Measurements from ENCODE around the gene MCF2L2. TPM values are rescaled to one million over a fixed set of nuclear protein-coding genes. Genes with fewer than 3 reads are reported as not detected.

The MCF2L2 gene
- total RNA-seq, 6 experiments from 2014 or later = 0.14 TPM; not detected in 5

DNA sequence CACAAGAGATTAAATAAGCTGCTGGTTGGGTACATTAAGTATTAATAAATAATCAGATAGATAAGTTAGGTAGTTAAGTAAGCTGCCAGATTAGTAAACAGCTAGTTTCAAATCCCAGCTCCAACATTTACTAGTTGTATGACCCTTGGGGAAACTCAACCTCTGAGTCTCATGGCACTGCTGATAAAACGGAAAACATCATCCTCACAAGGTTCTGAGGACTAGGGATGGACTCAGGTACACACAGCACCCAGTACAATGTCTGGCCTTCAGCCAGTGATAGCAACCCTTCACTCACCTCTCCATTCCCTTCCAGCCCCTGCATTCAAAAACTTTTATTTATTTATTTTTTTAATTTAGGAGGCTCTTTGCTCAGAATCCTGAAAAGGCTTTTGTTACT, 143.1 kb downstream of the MCF2L2 start:
- TF ChIP-seq, protein P1, sequence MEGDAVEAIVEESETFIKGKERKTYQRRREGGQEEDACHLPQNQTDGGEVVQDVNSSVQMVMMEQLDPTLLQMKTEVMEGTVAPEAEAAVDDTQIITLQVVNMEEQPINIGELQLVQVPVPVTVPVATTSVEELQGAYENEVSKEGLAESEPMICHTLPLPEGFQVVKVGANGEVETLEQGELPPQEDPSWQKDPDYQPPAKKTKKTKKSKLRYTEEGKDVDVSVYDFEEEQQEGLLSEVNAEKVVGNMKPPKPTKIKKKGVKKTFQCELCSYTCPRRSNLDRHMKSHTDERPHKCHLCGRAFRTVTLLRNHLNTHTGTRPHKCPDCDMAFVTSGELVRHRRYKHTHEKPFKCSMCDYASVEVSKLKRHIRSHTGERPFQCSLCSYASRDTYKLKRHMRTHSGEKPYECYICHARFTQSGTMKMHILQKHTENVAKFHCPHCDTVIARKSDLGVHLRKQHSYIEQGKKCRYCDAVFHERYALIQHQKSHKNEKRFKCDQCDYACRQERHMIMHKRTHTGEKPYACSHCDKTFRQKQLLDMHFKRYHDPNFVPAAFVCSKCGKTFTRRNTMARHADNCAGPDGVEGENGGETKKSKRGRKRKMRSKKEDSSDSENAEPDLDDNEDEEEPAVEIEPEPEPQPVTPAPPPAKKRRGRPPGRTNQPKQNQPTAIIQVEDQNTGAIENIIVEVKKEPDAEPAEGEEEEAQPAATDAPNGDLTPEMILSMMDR (IDR thresholded peaks at IDR 0.05) = no peak
- DNase-seq = no peak
- Mint-ChIP-seq H3K36me3 (ENCODE audit: low read depth) (no peaks in the 10 kb centered on the region), H3K9me3 (no peaks in the 10 kb centered on the region), H3K27ac (peak overlapping the region; percentile 60; the same call in 1 of the 2 replicates), H3K4me3 (peak overlapping the region; percentile 57), H3K4me1 (ENCODE audit: low read depth) (peaks cover 26% of the 10 kb centered on the region), H3K27me3 (ENCODE audit: insufficient read depth) (peaks cover 9% of the 10 kb centered on the region)

- peaks cover 26% of the 10 kb centered on the region for H3K4me1 Mint-ChIP-seq (ENCODE audit: low read depth)
- H3K9me3 Mint-ChIP-seq = no peaks in the 10 kb centered on the region
- H3K27me3 Mint-ChIP-seq (ENCODE audit: insufficient read depth) = peaks cover 12% of the 10 kb centered on the region
- H3K36me3 Mint-ChIP-seq (ENCODE audit: low read depth) = no peaks in the 10 kb centered on the region
- TF ChIP-seq, protein P1 (IDR thresholded peaks at IDR 0.05) = no peak
- no peak overlapping the region for H3K4me3 Mint-ChIP-seq
- no peak for DNase-seq
- H3K27ac Mint-ChIP-seq = no peak overlapping the region
Measured at GRCh38 chr3:183284570-183284969, 143.8 kb downstream of the MCF2L2 start.

- H3K4me1 Mint-ChIP-seq (ENCODE audit: low read depth) = peaks cover 26% of the 10 kb centered on the region
- peaks cover 15% of the 10 kb centered on the region for H3K27me3 Mint-ChIP-seq (ENCODE audit: insufficient read depth)
- TF ChIP-seq, protein P1 (IDR thresholded peaks at IDR 0.05) = no peak
- DNase-seq = no peak
- H3K27ac Mint-ChIP-seq = no peak overlapping the region
- H3K4me3 Mint-ChIP-seq = no peak overlapping the region
- H3K36me3 Mint-ChIP-seq (ENCODE audit: low read depth) = no peaks in the 10 kb centered on the region
- H3K9me3 Mint-ChIP-seq = no peaks in the 10 kb centered on the region
Measured at GRCh38 chr3:183283886-183284285, 144.5 kb downstream of the MCF2L2 start.

DNA sequence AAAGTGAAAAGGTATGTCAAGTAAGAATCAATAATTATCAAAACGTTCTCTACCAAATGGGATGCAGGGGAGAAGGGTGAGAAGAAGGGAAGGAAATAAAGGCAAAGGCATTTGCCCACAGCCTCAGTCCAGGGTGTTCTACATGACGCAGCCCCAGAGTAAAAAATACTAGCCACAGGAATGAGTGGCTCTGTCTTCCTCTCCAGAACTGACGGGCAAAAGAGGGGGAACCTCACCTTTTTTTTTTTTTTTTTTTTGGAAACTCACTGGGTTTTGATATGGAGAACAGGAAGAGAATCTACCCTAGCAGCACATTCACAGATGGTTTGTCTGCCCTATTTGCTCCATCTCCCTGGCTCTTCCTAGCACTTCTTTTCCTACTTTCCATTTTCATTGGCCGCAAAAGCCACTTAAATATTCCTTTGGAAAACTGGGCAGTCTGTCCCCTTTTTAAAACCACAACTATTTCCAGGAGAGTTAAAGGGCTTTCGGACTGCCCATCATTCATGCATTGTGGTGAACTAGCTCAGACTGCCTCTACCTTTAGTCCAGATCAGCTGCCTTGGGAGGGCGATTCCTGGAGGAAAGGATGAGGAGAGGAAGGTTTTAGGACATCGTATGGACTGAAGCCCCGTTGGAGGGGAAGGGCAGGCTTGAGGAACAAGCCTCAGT, 147.2 kb downstream of the MCF2L2 start:
- Mint-ChIP-seq H3K4me1 (ENCODE audit: low read depth) (peaks cover 13% of the 10 kb centered on the region), H3K4me3 (no peak overlapping the region), H3K36me3 (ENCODE audit: low read depth) (no peaks in the 10 kb centered on the region), H3K27me3 (ENCODE audit: insufficient read depth) (peaks cover 23% of the 10 kb centered on the region), H3K27ac (no peak overlapping the region), H3K9me3 (no peaks in the 10 kb centered on the region)
- TF ChIP-seq, protein P1 (IDR thresholded peaks at IDR 0.05) = no peak
- no peak for DNase-seq

GRCh38 chr3:183279371-183279770, 149.0 kb downstream of the MCF2L2 start:
- H3K4me1 Mint-ChIP-seq (ENCODE audit: low read depth) = peaks cover 9% of the 10 kb centered on the region; the same call in 1 of the 2 replicates
- TF ChIP-seq, protein P1 (IDR thresholded peaks at IDR 0.05) = no peak
- H3K27me3 Mint-ChIP-seq (ENCODE audit: insufficient read depth) = peaks cover 27% of the 10 kb centered on the region
- H3K9me3 Mint-ChIP-seq = no peaks in the 10 kb centered on the region
- no peak for DNase-seq
- no peaks in the 10 kb centered on the region for H3K36me3 Mint-ChIP-seq (ENCODE audit: low read depth)
- no peak overlapping the region for H3K27ac Mint-ChIP-seq
- no peak overlapping the region for H3K4me3 Mint-ChIP-seq
